ENCODE measurements around the gene KCNK6. TPM values are rescaled to one million over a fixed set of nuclear protein-coding genes. Genes with fewer than 3 reads are reported as not detected.
A peak's percentile ranks its signal among the peaks of the same experiment; 100 is the strongest.
"Not testable (repeated sequence)": the region's sequence is repeated elsewhere in the genome, so short reads cannot be mapped to it uniquely, and the experiment has no call there.

The KCNK6 gene
- total RNA-seq, 1 donor from 2014 or later = 0.43 TPM

DNA sequence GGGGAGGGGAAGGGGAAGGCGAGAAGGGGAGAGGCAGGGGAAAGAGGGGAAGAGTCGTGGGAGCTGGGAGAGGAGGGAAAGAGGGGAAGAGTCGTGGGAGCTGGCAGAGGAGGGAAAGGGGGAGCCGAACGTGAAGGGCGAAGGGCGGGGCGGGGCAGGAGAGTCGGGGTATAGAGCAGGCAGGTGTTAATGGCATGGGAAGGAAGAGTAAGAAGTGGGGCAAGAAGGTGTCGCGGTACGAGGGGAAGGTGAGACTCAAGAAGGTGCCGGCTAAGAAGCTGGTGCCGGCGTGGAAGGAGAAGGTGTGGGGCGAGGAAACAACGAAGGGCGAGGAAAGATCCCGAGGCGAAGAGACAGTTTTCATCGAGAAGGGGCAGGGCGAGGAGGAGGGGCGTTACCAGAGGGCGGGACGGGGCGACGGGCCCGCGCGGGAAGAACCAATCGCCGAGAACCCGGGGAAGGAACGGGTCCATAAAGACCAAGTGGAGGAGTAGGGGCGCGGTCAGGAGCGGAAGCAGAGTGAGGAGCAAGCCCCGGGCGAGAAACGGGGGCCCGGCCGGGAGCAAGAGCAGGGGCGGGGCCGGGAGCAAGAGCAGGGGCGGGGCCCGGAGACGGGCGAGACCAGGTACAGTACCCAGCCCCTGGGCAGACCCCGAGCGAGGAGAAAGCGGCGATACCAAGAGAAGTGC is 16.4 kb downstream of the KCNK6 start:
- Mint-ChIP-seq H3K36me3 (ENCODE audit: insufficient read depth) (peaks cover 9% of the 10 kb centered on the region), H3K4me3 (ENCODE audit: low read depth) (peak overlapping the region; percentile 93), H3K27ac (peak overlapping the region; percentile 96), H3K27me3 (no peaks in the 10 kb centered on the region), H3K9me3 (ENCODE audit: low read depth) (peaks cover 3% of the 10 kb centered on the region), H3K4me1 (ENCODE audit: low read depth) (peaks cover 8% of the 10 kb centered on the region)
- peak; percentile 82 for DNase-seq (ENCODE audit: low spot score, unreplicated experiment)
- TF ChIP-seq, protein P1, sequence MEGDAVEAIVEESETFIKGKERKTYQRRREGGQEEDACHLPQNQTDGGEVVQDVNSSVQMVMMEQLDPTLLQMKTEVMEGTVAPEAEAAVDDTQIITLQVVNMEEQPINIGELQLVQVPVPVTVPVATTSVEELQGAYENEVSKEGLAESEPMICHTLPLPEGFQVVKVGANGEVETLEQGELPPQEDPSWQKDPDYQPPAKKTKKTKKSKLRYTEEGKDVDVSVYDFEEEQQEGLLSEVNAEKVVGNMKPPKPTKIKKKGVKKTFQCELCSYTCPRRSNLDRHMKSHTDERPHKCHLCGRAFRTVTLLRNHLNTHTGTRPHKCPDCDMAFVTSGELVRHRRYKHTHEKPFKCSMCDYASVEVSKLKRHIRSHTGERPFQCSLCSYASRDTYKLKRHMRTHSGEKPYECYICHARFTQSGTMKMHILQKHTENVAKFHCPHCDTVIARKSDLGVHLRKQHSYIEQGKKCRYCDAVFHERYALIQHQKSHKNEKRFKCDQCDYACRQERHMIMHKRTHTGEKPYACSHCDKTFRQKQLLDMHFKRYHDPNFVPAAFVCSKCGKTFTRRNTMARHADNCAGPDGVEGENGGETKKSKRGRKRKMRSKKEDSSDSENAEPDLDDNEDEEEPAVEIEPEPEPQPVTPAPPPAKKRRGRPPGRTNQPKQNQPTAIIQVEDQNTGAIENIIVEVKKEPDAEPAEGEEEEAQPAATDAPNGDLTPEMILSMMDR (IDR thresholded peaks at IDR 0.05; ENCODE audit: unreplicated experiment) = no peak

DNA sequence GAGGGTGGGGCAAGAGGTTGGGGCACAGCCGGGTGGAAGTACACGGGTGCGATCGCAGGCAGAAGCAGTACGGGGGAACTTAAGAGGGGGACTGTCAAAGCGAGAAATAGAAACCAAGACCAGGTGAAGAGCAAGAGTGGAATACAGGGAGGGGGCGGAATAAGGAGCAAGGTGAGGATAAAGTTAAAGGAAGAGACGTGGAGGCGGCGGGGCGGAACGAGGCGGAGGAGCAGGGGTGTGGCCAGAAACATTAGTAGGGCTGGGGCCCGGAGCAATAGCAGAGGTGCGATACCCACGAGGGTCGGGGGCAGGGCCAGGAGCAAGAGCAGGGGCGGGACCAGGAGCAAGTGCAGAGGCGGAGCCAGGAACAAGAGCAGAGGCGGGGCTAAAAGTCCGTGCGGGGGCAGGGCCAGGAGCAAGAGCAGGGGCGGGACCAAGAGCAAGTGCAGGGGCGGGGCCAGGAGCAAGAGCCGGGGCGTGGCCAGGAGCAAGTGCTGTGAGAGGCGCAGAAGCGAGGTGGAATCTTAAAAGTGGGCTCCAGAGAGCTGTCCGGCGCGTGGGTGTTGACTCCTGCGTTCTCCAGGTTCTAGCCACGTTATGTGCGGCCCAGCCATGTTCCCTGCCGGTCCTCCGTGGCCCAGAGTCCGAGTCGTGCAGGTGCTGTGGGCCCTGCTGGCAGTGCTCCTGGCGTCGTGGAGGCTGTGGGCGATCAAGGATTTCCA is 17.2 kb downstream of the KCNK6 start:
- H3K36me3 Mint-ChIP-seq (ENCODE audit: insufficient read depth) = peaks cover 9% of the 10 kb centered on the region
- H3K27ac Mint-ChIP-seq = peak overlapping the region; percentile 96
- H3K4me3 Mint-ChIP-seq (ENCODE audit: low read depth) = peak overlapping the region; percentile 93
- no peaks in the 10 kb centered on the region for H3K27me3 Mint-ChIP-seq
- TF ChIP-seq, protein P1 (IDR thresholded peaks at IDR 0.05; ENCODE audit: unreplicated experiment) = no peak
- H3K4me1 Mint-ChIP-seq (ENCODE audit: low read depth) = peaks cover 8% of the 10 kb centered on the region
- H3K9me3 Mint-ChIP-seq (ENCODE audit: low read depth) = peaks cover 3% of the 10 kb centered on the region
- peak; percentile 91 for DNase-seq (ENCODE audit: low spot score, unreplicated experiment)

DNA sequence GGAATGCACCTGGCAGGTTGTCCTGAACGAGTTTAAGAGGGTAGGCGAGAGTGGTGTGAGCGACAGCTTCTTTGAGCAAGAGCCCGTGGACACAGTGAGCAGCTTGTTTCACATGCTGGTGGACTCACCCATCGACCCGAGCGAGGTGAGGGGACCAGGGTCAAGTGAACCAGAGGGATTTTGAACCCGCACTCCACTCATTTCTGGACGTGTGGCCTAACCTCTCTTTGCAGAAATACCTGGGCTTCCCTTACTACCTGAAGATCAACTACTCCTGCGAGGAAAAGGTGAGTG is 17.7 kb downstream of the KCNK6 start:
- no peak for DNase-seq (ENCODE audit: low spot score, unreplicated experiment)
- H3K4me3 Mint-ChIP-seq (ENCODE audit: low read depth) = peak overlapping the region; percentile 93
- peaks cover 3% of the 10 kb centered on the region for H3K9me3 Mint-ChIP-seq (ENCODE audit: low read depth)
- peaks cover 9% of the 10 kb centered on the region for H3K36me3 Mint-ChIP-seq (ENCODE audit: insufficient read depth)
- H3K27me3 Mint-ChIP-seq = no peaks in the 10 kb centered on the region
- H3K27ac Mint-ChIP-seq = peak overlapping the region; percentile 96
- peaks cover 8% of the 10 kb centered on the region for H3K4me1 Mint-ChIP-seq (ENCODE audit: low read depth)
- TF ChIP-seq, protein P1 (IDR thresholded peaks at IDR 0.05; ENCODE audit: unreplicated experiment) = no peak

DNA sequence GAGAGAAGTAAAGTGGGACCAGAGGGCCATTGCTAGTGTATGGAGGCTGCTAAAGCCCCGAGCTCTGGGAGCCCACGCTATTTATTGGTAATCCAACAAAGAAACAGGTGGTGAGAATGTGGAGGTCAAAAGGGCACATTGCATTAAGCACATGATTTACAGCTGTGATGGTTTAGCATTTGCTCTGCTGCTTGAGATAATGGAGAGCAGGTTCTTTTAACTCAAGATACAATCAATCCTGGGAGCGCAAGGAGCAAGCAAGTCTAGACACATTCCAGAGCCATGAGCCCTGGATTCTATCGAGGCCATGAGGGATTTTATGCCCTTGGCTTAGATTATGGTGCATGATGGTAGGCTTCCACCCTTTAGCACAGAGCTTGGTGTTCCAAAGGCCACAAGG is 19.4 kb downstream of the KCNK6 start:
- H3K36me3 Mint-ChIP-seq (ENCODE audit: insufficient read depth); H3K9me3 Mint-ChIP-seq (ENCODE audit: low read depth); H3K4me1 Mint-ChIP-seq (ENCODE audit: low read depth); DNase-seq (ENCODE audit: low spot score, unreplicated experiment); H3K27me3 Mint-ChIP-seq: not testable (repeated sequence)
- Mint-ChIP-seq H3K4me3 (ENCODE audit: low read depth) (peak overlapping the region; percentile 52), H3K27ac (peak overlapping the region; percentile 94)

DNA sequence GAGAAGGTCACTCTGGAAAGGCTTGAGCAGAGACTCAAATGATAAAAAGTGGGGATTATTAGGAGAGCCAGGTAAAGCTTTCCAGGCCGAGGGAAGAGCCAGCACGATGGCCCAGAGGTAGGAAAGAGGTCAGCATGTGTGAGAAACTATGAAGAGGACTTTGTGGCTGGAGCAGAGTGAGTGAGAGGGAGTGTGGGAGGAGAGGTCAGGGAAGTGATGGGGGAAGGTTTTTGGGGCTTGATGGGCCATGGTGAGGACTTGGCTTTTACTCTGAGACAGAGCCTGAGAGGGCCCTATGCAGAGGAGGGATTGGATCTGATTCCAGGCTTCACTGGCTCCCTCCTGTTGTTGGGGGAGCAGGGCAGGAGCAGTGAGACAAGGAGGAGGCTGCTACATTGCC is 21.3 kb downstream of the KCNK6 start:
- Mint-ChIP-seq H3K27me3 (no peaks in the 10 kb centered on the region), H3K4me3 (ENCODE audit: low read depth) (no peak overlapping the region), H3K27ac (no peak overlapping the region), H3K4me1 (ENCODE audit: low read depth) (peaks cover 8% of the 10 kb centered on the region), H3K9me3 (ENCODE audit: low read depth) (peaks cover 3% of the 10 kb centered on the region), H3K36me3 (ENCODE audit: insufficient read depth) (peaks cover 11% of the 10 kb centered on the region)
- DNase-seq (ENCODE audit: low spot score, unreplicated experiment) = no peak
- TF ChIP-seq, protein P1 (IDR thresholded peaks at IDR 0.05; ENCODE audit: unreplicated experiment) = no peak

DNA sequence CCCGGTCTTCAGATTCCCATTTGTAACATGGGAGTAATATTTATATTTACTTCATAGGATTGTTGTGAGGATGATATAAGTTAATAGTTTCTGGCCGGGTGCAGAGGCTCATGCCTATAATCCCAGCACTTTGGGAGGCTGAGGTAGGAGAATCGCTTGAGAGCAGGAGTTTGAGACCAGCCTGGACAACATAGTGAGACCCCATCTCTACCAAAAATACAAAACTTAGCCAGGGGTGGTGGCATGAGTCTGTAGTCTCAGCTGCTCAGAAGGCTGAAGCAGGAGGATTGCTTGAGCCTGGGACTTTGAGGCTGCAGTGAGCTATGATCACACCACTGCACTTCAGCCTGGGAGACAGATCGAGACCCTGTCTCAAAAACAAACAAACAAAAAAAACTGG is 27.2 kb downstream of the KCNK6 start:
- Mint-ChIP-seq H3K4me3 (ENCODE audit: low read depth) (no peak overlapping the region), H3K9me3 (ENCODE audit: low read depth) (no peaks in the 10 kb centered on the region), H3K4me1 (ENCODE audit: low read depth) (no peaks in the 10 kb centered on the region), H3K36me3 (ENCODE audit: insufficient read depth) (peaks cover 5% of the 10 kb centered on the region), H3K27me3 (no peaks in the 10 kb centered on the region), H3K27ac (no peak overlapping the region)
- no peak for DNase-seq (ENCODE audit: low spot score, unreplicated experiment)
- TF ChIP-seq, protein P1 (IDR thresholded peaks at IDR 0.05; ENCODE audit: unreplicated experiment) = no peak

All from progenitor cell of endocrine pancreas (in vitro differentiated cells).